ENCODE results near the gene CSNK1A1. TPM values are rescaled to one million over a fixed set of nuclear protein-coding genes. Genes with fewer than 3 reads are reported as not detected.

CSNK1A1 gene
- total RNA-seq, 2 experiments from 2014 or later = 169 to 203 TPM

DNA sequence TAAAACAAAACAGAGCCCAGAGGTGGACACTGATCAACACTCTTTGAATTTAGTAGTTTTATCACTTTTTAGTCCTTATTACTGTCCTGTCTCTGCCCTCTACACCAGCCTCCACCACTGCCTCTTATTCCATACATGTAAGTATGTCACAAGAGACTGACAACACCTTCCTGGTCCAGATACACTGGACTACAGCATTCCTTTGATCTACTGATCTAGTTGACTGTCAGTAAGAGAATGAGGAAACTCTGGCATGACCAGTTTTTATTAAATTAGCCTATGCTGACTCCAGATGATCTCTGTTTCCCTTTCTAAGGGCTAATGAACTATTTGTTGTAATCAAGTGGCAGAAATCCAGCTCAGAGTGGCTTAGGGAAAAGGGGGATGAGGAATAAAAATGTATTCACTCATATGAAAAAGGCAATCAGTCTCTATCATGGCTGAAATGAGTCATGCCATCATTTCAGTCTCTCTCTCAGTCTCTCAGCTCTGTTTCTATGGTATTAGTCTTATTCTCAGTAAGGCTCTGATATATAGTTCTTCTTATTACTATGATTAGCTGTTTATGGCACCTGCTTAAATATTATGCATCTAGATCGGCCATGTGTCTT, 35.6 kb upstream of the CSNK1A1 start:
- no peaks in the 10 kb centered on the region for H3K27me3 Mint-ChIP-seq
- no peaks in the 10 kb centered on the region for H3K9me3 Mint-ChIP-seq (ENCODE audit: low read depth)
- DNase-seq (no peak), ATAC-seq (peak; percentile 96)
- intact Hi-C loops (cut with DNase I, micrococcal nuclease) = no loop called here
- ChIA-PET POLR2A (interaction anchor here (0.9 kb wide), 1 partner anchor 36 kb away, joined by 3 read pairs; the partner anchor contains the start of gene CSNK1A1), CTCF (interaction anchor here (0.6 to 1.7 kb wide), 12 partner anchors 8 to 262 kb away, joined by 3 to 7 read pairs (median 3); no protein-coding TSS in a partner anchor)
- peaks cover 9% of the 10 kb centered on the region for H3K4me1 Mint-ChIP-seq
- H3K36me3 Mint-ChIP-seq (ENCODE audit: low read depth) = no peaks in the 10 kb centered on the region
- no peak overlapping the region for H3K4me3 Mint-ChIP-seq
- H3K27ac Mint-ChIP-seq = no peak overlapping the region

DNA sequence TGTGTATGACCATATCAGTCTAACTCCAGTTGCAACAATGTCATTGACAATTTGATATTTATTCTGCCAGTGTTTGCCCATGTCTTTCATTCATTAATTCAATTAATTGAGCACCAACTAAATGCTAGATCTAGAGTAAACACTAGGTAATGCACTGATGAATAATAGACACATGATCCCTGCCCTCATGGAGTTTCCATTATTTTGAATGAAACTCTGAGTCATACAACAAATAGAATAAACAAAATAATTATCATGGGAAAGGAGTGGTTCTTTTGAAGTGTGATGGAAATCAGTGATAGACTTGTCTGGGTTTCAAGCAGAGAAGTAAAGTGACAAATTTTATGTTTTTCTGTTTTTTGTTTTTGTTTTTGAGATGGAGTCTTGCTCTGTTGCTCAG, 34.7 kb upstream of the CSNK1A1 start:
- ChIA-PET POLR2A (no interaction called here), CTCF (interaction anchor here (1.7 kb wide), 1 partner anchor 152 kb away, joined by 6 read pairs; no protein-coding TSS in a partner anchor)
- H3K4me1 Mint-ChIP-seq = peaks cover 14% of the 10 kb centered on the region
- no peaks in the 10 kb centered on the region for H3K9me3 Mint-ChIP-seq (ENCODE audit: low read depth)
- intact Hi-C loops (cut with DNase I, micrococcal nuclease) = no loop called here
- ATAC-seq (no peak), DNase-seq (no peak)
- no peaks in the 10 kb centered on the region for H3K36me3 Mint-ChIP-seq (ENCODE audit: low read depth)
- H3K4me3 Mint-ChIP-seq = no peak overlapping the region
- H3K27me3 Mint-ChIP-seq = peaks cover 2% of the 10 kb centered on the region
- H3K27ac Mint-ChIP-seq = no peak overlapping the region

GRCh38 chr5:149584121-149584520, 32.9 kb upstream of the CSNK1A1 start:
- no peak for ATAC-seq
- no peaks in the 10 kb centered on the region for H3K36me3 Mint-ChIP-seq (ENCODE audit: low read depth)
- peaks cover 21% of the 10 kb centered on the region for H3K4me1 Mint-ChIP-seq
- no peak overlapping the region for H3K4me3 Mint-ChIP-seq
- ChIA-PET POLR2A (no interaction called here), CTCF (interaction anchor here (1.0 kb wide), 1 partner anchor 8 kb away, joined by 4 read pairs; no protein-coding TSS in a partner anchor)
- no peak for DNase-seq
- intact Hi-C loops (cut with DNase I, micrococcal nuclease) = loop anchor here in 1 of 2 experiments (5.0 kb wide), 1 partner anchor 148 kb away; the partner anchor contains the start of gene PPARGC1B
- H3K27ac Mint-ChIP-seq = no peak overlapping the region
- H3K27me3 Mint-ChIP-seq = peaks cover 4% of the 10 kb centered on the region
- H3K9me3 Mint-ChIP-seq (ENCODE audit: low read depth) = no peaks in the 10 kb centered on the region

DNA sequence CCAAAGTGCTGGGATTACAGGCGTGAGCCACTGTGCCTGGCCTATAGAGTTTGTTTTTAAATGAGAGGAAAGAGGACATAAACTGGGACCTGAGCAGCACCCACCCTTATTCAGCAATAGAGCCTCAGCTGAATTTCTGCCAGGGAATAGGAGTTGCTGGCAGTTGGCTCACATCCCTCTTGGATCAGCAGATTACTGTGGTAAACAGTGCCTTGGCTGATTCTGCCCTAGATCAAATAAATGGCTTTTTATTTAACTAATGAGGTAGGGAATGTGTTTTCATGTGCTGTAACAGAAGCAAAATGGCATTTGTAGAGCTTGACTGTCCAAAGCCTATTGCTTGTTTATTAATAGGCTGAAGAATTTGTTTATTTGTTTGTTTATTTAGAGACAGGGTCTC, 32.2 kb upstream of the CSNK1A1 start:
- no peak for DNase-seq
- no peaks in the 10 kb centered on the region for H3K9me3 Mint-ChIP-seq (ENCODE audit: low read depth)
- no peak for ATAC-seq
- H3K4me1 Mint-ChIP-seq = peaks cover 21% of the 10 kb centered on the region
- no peaks in the 10 kb centered on the region for H3K36me3 Mint-ChIP-seq (ENCODE audit: low read depth)
- CTCF ChIA-PET = interaction anchor here (1.0 kb wide), 1 partner anchor 34 kb away, joined by 3 read pairs; no protein-coding TSS in a partner anchor
- no peak overlapping the region for H3K4me3 Mint-ChIP-seq
- H3K27me3 Mint-ChIP-seq = peaks cover 4% of the 10 kb centered on the region
- POLR2A ChIA-PET = no interaction called here
- intact Hi-C loops (cut with DNase I, micrococcal nuclease) = loop anchor here in 1 of 2 experiments (5.0 kb wide), 1 partner anchor 149 kb away; the partner anchor contains the start of gene PPARGC1B
- no peak overlapping the region for H3K27ac Mint-ChIP-seq

DNA sequence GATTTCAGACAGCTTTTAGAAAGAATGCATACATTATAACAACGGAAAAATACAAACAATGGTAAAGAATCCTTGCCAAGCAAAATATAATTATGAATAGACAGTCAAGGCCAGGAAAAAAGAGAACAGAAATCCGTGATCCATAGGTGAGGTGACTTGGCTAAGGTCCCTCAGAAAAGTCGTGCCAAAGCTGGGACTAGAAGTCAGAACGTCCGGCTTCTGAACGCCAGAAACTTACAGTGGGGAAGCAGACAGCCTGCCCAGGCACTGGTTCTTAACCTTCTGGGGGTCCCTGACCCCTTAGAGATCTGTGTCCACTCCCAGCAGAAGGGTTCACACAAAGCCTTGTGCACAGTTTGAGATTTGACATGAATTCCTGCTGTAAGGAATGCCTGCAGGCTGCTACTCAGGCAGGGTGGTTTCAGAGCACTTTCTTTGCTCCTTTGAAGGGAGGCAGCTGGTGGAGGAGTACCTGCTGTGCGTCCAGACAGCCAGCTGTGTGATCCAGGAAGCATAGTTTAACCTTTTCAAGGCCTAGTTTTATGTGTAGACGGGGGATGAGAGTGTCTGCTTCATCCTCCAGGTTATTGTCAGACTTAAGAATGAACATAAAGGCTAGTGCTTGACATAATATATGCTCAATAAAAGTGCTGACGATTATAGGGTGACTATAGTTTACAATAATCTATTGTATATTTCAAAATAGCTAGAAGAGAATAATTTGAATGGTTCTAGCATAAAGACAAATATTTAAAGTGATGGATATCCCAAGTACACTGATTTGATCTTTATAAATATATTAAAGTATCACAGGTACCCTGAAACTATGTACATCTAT, 30.9 kb upstream of the CSNK1A1 start:
- ATAC-seq (no peak), DNase-seq (no peak)
- peaks cover 18% of the 10 kb centered on the region for H3K4me1 Mint-ChIP-seq
- intact Hi-C loops (cut with DNase I, micrococcal nuclease) = loop anchor here in 1 of 2 experiments (5.0 kb wide), 1 partner anchor 150 kb away; the partner anchor contains the start of gene PPARGC1B
- peak overlapping the region; percentile 66 for H3K4me3 Mint-ChIP-seq
- CTCF ChIA-PET = interaction anchor here (0.5 to 1.5 kb wide), 4 partner anchors 9 to 143 kb away, joined by 3 to 5 read pairs (median 3); partner anchors contain the start of gene CSNK1A1
- peaks cover 4% of the 10 kb centered on the region for H3K27me3 Mint-ChIP-seq
- no peaks in the 10 kb centered on the region for H3K9me3 Mint-ChIP-seq (ENCODE audit: low read depth)
- no peaks in the 10 kb centered on the region for H3K36me3 Mint-ChIP-seq (ENCODE audit: low read depth)
- POLR2A ChIA-PET = no interaction called here
- no peak overlapping the region for H3K27ac Mint-ChIP-seq

GRCh38 chr5:149581192-149581861, 30.1 kb upstream of the CSNK1A1 start, which contains the start of gene ARHGEF37:
ARHGEF37 (plus strand) TSS chr5:149581498; CDS start chr5:149597770, 16,272 bp downstream.
- ATAC-seq (peak; percentile 76), DNase-seq (peak; percentile 73)
- Mint-ChIP-seq H3K4me1 (peaks cover 19% of the 10 kb centered on the region), H3K4me3 (peak within 1 kb of the TSS; percentile 66), H3K27me3 (peaks cover 4% of the 10 kb centered on the region), H3K27ac (peak within 1 kb of the TSS; percentile 55), H3K36me3 (ENCODE audit: low read depth) (peaks cover 5% of the 10 kb centered on the region), H3K9me3 (ENCODE audit: low read depth) (no peaks in the 10 kb centered on the region)
- ChIA-PET CTCF (interaction anchor here (0.7 to 1.5 kb wide), 3 partner anchors 10 to 57 kb away, joined by 3 to 5 read pairs (median 3); partner anchors contain the start of gene CSNK1A1), POLR2A (no interaction called here)
- intact Hi-C loops (cut with DNase I, micrococcal nuclease) = loop anchor here in 1 of 2 experiments (5.0 kb wide), 1 partner anchor 151 kb away; the partner anchor contains the start of gene PPARGC1B

GRCh38 chr5:149580808-149581191, 29.6 kb upstream of the CSNK1A1 start:
- H3K4me1 Mint-ChIP-seq = peaks cover 24% of the 10 kb centered on the region
- H3K4me3 Mint-ChIP-seq = peak overlapping the region; percentile 66
- ATAC-seq (peak; percentile 4), DNase-seq (no peak)
- peak overlapping the region; percentile 55 for H3K27ac Mint-ChIP-seq
- H3K27me3 Mint-ChIP-seq = peaks cover 4% of the 10 kb centered on the region
- ChIA-PET POLR2A (interaction anchor here (0.6 kb wide), 1 partner anchor 380 kb away, joined by 3 read pairs; the partner anchor contains the start of gene SLC26A2), CTCF (interaction anchor here (0.6 to 1.0 kb wide), 4 partner anchors 8 to 57 kb away, joined by 3 to 5 read pairs (median 4); partner anchors contain the start of gene CSNK1A1)
- H3K9me3 Mint-ChIP-seq (ENCODE audit: low read depth) = no peaks in the 10 kb centered on the region
- H3K36me3 Mint-ChIP-seq (ENCODE audit: low read depth) = peaks cover 5% of the 10 kb centered on the region
- intact Hi-C loops (cut with DNase I, micrococcal nuclease) = loop anchor here in 1 of 2 experiments (5.0 kb wide), 1 partner anchor 152 kb away; the partner anchor contains the start of gene PPARGC1B

DNA sequence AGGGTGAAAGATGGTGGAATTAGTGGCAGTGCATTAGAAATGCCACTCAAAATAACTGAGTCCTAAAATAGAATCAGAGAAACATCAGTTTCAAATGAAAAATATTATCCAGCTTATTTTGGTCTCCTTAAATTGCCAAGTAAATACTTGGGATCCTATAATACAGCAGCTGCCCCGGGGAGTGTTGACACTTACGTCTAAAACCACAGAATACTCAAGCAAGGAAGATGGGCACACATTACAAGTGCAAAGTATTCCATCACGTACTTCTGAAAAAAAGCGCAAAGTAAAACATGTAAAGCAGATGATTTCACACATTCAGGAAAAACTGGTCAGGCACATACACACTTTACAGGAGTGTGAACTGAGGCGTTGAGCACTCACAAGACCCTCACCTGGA, 27.7 kb upstream of the CSNK1A1 start:
- ChIA-PET POLR2A (no interaction called here), CTCF (interaction anchor here (1.0 to 1.7 kb wide), 4 partner anchors 8 to 137 kb away, joined by 3 to 5 read pairs (median 4); no protein-coding TSS in a partner anchor)
- Mint-ChIP-seq H3K27me3 (peaks cover 4% of the 10 kb centered on the region), H3K4me1 (peaks cover 37% of the 10 kb centered on the region), H3K9me3 (ENCODE audit: low read depth) (no peaks in the 10 kb centered on the region), H3K4me3 (no peak overlapping the region), H3K27ac (no peak overlapping the region), H3K36me3 (ENCODE audit: low read depth) (peaks cover 5% of the 10 kb centered on the region)
- ATAC-seq = no peak
- no peak for DNase-seq
- intact Hi-C loops (cut with DNase I, micrococcal nuclease) = no loop called here

- ChIA-PET CTCF (interaction anchor here (0.6 to 1.9 kb wide), 10 partner anchors 9 to 347 kb away, joined by 3 to 11 read pairs (median 4); partner anchors contain the start of gene CSNK1A1), POLR2A (no interaction called here)
- peak; percentile 92 for ATAC-seq
- DNase-seq = peak; percentile 39
- Mint-ChIP-seq H3K4me1 (peaks cover 33% of the 10 kb centered on the region), H3K9me3 (ENCODE audit: low read depth) (no peaks in the 10 kb centered on the region), H3K27ac (peak overlapping the region; percentile 90), H3K36me3 (ENCODE audit: low read depth) (peaks cover 5% of the 10 kb centered on the region), H3K27me3 (peaks cover 2% of the 10 kb centered on the region), H3K4me3 (no peak overlapping the region)
- intact Hi-C loops (cut with DNase I, micrococcal nuclease) = loop anchor here in 1 of 2 experiments (1.0 kb wide), 1 partner anchor 25 kb away; the partner anchor contains the start of gene CSNK1A1
Observed at GRCh38 chr5:149576021-149576420, 24.8 kb upstream of the CSNK1A1 start.

DNA sequence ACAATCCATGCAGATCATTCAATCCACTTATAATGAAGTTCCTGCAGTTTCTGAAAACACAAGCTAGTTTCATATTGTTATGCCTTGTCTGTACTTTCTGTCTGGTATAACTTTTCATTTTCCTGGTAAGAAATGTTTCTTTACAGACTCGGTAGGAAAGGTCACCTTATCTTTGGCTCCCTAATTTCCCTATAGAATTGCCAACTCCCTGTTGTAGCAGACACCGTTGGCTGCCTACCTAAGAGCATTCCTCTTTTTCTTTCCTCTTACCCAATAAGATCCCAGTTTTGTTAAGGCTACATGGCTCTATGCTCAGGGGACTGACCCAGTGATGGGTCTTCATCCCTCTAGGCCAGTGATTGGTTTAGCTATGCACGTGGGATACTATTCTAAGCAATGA, 23.9 kb upstream of the CSNK1A1 start:
- Mint-ChIP-seq H3K4me3 (no peak overlapping the region), H3K9me3 (ENCODE audit: low read depth) (no peaks in the 10 kb centered on the region), H3K4me1 (peaks cover 25% of the 10 kb centered on the region), H3K27me3 (peaks cover under 1% of the 10 kb centered on the region), H3K27ac (no peak overlapping the region), H3K36me3 (ENCODE audit: low read depth) (peaks cover 5% of the 10 kb centered on the region)
- DNase-seq (no peak), ATAC-seq (no peak)
- intact Hi-C loops (cut with DNase I, micrococcal nuclease) = no loop called here
- ChIA-PET CTCF (interaction anchor here (0.6 to 1.9 kb wide), 7 partner anchors 10 to 540 kb away, joined by 3 to 11 read pairs (median 3); no protein-coding TSS in a partner anchor), POLR2A (no interaction called here)
